SKM-1 treated with dmso at 0.1 percent for 144 hours (cell line): ENCODE results near the gene DHRS12.

Experiments
- DNase-seq: peaks from one replicate; lab custom pipeline; 2025; ENCODE audit not compliant: unreplicated experiment; lab: John Stamatoyannopoulos, UW

DHRS12 gene

DNA sequence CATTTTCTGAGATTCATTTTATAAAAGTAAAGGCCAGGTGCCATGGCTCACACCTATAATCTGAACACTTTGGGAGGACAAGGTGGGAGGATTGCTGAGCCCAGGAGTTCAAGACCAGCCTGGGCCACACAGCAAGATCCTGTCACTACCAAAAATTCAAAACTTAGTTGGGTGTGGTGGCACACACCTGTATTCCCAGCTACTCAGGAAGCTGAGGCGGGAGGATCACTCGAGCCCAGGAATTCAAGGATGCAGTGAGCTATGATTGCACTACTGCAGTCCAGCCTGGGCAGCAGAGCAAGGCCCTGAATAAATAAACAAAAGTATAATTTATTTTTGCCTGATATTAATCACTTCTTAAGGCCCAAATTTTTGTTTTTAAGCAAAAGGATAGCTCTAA, 40.5 kb downstream of the DHRS12 start:
- no peak for DNase-seq

DNA sequence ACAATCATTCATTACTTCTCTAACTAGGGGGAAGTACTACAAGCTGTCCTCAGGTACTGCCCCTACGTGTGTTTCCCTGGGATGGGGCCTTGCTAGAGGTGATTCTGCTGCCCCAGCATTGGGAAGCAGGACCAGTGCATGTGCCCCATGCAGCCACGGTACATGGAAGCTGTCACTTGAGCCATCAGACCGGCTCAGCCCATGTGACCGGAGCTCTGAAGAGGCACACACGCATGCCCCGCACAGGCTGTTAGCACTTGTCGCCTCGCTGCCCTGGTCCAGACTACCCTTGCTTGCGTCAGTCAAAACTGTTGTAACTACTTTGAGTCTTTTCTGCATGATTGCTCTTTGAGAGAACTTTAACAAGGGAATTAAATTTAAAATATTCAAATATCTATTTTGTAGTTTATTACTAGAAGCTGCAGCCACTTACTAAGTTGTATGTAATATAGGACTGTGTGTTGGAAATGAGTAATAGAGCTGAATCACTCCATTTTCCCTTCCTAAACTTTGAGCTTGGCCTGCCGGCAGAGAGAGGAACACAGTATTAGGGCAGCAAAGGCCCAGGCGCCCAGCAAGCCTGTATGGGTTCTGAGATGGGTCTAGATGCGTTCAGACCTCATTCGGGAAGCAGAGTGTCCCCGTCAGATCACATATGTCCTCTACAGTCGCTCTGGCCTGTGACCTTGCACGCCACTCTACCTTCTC, 42.2 kb downstream of the DHRS12 start:
- no peak for DNase-seq

DNA sequence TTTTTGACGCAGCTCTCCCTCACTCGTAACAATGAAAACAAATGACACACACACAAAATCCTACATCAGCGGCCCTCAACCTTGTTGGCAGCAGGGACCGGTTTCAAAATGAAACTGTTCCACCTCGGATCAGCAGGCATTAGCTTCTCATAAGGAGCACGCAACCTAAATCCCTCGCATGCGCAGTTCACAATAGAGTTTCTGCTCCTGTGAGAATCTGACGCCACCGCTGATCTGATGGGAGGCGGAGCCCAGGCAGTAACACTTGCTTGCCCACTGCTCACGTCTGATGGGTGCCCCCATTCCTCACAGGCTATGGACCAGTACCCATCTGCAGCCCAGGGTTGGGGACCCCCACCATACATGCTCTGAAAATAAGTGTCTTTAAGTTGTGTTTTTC, 43.4 kb downstream of the DHRS12 start:
- no peak for DNase-seq

DNA sequence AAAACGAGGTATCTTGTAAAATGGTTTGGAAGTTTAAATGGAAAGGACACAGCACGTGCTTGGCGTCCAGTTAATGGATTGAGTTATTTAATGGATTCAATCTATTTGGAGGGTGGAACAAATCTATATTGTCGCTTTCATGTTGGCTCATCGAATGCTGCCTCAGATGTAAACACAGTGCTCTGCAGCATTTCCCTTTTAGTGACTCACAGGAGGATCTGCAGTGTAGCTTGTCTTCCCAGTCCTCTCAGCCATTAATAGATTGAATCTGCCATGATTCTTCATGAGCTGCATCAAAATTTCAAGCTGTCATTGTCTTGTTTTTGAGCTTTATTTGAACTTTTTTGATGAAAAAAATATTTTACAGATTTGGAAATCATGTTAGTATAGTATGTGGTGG, 44.7 kb downstream of the DHRS12 start:
- no peak for DNase-seq

DNA sequence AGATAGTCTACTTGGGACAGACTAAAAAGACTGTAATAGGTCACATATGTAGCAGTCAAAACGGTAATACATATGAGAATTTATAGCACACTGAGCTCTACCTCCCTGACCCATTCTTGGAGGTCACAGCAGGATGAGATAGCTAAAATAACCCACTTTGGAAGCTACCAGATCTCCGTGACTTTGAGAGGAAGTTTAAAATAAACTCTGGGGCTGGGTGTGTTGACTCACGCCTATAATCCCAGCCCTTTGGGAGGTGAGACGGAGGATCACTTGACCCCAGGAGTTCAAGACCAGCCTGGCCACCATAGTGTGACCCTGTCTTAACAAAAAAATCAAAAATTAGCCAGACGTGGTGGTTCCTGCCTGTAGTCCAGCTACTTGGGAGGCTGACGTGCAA, 45.3 kb downstream of the DHRS12 start:
- no peak for DNase-seq

DNA sequence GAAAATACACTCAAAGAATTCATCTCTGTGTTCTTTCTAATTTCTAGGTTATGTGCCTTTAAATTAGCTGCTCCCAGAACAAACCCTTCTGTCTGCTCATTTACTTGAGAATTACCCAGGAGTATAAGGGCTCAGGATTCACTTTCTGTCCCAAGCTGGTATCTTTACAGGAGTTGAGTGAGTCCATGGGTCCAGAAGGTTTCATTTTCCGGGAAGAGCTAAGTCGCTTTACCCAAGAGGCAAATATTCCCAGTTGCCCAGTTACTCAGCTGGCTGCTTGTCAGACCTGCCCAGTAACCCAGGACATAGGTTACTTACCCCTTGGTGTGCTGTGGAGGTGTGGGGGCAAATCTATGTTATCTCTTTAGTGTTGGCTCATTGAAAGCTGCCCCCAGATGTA, 47.3 kb downstream of the DHRS12 start:
- no peak for DNase-seq

DNA sequence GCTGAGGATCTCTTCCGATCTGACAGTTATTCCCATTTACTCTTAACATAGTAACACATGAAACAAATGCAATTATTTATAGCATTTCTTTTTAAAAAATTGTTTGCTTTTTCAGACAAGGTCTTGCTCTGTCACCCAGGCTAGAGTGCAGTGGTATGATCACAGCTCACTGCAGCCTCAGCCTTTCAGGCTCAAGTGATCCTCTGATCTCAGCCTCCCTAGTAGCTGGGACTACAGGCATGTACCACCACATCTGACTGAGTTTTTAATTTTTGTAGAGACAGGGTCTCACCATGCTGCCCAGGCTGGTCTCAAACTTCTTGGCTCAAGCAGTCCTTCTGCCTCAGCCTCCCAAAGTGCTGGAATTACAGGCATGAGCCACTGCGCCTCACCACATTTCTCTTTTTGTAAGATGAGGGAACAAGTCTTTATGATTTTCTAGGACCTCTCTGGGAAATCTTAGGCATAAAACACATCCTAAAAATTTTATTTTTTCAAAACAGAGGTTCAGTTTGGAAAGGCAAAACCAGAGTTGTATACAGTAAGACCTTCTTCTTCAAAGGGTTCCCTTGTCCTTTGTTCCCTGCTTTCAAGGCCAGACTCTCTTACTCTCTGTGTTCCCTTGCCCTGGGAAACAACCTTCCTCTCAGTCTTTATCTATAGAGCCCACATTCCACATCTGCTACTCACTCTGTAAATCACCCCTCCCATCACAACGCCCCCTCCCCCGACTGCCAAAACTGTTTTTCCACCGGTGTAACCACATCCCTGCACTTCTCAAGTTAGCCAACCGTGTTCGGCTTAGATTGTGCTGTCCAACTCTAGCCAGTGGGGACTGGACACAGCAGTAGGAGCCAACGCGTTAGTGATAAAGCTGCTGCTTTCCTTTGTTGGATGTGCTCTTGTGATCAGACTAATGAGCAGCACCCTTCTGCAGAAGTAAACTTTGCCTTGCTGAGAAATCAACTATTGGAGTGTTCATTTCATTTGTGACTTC, 56.2 kb downstream of the DHRS12 start:
- no peak for DNase-seq

DNA sequence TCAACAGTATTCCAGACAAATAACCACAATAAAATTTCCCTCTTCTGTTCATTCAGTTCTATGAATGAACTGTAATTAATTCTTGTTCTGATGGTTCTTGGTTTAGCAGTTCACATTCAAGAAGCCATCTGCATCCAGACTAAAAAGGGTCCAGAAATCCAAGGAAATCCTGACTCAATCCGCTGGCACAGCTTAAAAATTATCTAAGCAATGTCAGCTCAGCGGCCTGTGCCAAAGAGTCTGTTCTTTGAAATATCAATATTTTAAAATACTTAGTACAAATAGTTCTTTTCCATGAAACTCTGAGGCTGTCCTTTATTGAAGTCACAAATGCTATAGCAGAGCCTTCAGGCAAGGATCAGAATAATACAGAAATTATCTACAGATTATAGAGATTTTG, 57.2 kb downstream of the DHRS12 start:
- DNase-seq, result no peak

DNA sequence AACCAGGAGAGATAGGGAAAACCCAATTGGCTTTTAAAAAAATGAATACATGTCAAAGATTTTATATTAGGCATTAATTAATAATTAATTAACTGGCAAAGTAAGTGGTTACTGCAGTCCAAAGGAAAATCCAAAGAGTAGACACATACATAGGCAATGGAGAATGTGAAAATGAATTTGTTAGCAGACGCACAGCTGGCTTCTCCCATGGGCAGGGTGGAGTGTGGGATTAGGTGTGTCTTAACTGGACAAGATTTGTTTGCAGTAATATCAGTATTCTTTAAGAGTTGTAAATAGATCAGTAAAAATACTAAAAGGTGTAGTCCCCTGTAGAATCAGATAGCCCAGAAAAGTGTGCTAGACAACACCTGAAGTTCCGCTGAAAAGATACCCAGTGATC, 58.7 kb downstream of the DHRS12 start:
- no peak for DNase-seq

DNA sequence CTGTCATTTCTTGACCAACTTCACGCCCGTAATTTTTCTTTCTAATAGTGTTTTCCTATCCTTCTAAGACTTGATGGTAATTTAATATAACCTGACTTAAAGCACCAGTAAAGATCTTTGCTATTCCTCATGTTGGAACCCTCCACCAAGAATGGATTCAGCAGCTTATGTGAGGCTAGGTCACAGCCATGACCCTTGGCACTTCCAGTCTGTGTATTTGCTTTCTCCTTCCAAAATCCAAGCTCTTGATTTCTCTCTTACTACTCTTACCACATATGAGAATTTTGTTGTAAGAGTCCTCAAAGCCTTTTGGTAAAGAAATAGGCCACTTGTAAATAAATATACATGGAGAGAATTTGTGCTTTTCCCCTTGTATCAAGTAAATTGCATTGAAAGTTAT, 61.4 kb downstream of the DHRS12 start:
- no peak for DNase-seq

DNA sequence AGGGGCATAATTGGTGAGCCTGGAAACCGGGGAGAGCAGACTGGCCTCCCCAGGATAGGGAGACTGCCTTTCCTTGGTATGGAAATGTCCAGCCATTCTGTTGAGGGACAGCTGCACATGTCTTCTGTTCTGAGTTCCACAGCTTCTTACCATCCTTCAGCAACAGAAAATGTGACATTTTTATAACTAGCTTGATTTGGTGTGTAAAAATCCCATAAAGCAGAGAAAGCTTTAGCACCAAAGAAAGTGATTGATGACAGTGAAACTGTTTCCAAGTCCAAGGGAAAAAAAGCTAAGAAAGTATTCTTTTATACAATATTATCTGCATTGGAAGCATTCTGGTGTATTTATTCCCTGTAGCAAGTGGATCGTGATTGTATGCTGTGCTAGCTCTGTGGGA, 61.9 kb downstream of the DHRS12 start:
- no peak for DNase-seq

DNA sequence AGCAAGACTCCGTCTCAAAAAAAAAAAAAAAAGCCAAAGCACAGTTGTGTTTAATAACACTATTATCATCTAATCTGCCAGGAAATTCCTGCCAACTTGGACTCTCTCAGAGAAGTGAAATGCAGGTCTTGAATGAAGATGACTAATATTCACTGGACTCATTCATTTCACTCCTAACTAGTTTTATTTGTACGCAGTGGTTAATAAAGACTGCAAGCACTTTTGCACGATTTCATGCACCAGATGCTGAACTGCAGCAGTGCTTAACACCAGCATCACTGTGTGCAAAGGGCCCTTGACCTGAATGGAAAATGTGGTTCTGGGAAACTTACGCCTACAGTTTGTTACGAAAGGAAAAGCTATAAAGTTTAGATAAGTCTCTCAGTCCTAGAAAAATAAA, 63.3 kb downstream of the DHRS12 start:
- DNase-seq, result no peak

DNA sequence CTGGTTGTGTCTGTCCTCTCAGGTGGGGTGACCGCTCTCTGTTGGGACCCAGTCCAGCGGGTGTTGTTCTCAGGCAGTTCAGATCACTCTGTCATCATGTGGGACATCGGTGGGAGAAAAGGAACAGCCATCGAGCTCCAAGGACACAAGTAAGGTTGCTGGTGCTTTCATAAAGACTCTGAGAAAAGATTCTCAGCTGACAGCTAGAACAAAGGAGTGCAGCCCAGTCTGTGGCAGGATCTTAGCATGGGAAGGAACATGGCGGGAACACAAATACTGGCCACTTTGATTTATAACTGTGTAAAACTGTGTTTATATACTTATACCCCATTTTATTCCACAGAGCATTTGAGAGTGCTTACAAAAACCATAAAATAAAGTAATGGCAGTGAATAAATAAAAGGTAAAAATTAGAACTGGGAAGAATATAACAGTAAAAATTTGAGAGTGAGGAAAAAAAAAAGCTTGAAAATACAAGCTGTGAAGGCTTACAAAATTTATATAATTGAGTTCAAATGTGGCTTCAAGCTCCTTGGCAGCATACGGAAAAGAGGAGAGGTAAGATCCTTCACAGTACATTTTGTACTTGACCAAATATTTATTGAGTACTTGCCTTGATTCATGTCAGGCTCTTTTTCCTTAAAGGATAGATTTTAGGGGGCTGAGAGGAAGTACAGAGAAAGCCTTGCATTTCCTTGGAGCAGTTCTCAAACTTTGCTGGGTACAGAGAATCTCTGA, 64.8 kb downstream of the DHRS12 start:
- DNase-seq, result no peak

DNA sequence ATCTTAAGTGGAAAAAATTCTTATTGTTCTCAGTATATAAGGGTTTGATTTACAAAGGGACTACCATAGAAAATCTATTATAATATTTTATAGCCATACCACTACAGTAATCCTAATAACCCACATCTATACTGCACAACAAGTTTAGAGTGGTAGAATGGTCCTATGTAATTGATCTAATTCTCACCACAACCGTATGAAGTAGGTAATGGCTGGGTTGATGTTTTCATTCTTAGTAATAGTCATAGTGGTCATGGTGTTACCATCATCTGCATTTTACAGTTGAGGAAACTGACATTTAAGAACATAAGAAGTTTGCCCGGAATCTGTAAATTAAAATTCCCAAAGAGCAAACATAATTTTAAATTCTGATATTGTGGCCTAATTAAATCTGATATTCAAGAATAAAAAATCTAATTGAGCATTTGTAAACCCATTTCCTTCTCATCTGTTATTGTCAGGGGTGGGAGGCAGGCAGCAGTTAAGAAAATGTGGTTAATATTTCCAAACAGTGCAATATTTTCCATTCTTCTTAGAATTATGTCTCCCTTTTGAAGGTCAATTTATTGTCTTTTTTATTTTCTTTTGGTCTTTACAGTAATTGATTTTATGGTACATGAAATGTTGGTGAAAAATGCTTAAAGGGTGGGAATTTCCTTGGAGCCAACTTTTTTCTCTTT, 65.6 kb downstream of the DHRS12 start:
- DNase-seq, result no peak

DNA sequence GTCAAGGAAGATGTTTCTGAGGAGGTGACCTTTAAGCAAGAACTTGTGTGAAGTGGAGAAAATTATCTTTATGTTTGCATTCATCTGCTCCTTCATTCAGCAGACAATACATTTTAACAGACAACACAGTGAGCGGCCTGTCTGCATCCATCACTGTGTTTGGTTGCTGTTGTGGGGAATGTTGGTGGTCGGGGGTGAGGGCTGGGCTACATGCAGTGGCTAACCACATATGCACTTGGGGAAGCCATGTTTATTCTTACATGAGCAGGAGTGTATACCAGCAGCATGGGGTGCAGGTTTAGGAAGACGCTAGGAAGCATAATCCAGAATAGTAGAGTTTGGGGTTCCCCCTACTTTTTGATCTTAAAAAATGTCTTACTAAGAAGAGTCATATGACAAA, 66.4 kb downstream of the DHRS12 start:
- DNase-seq, result no peak

DNA sequence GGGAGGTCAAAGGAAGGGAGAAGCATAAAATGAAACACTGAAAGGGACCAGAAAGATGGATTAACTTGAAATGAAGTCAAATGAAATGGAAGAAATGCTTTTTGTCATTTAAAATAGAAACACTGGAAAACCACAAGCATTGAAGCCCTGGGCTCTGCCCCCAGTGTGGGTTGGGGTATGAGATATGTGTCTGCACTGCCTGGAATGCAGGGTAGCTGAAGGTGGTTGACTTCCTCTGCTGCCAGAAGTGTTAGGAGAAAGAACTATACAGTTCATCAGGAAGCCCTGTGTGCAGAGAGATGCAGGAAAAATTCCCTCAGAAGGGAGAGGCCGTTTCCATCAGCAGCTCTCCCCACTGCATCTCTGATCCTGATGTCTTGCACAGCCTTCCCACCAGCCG, 69.2 kb downstream of the DHRS12 start:
- no peak for DNase-seq

DNA sequence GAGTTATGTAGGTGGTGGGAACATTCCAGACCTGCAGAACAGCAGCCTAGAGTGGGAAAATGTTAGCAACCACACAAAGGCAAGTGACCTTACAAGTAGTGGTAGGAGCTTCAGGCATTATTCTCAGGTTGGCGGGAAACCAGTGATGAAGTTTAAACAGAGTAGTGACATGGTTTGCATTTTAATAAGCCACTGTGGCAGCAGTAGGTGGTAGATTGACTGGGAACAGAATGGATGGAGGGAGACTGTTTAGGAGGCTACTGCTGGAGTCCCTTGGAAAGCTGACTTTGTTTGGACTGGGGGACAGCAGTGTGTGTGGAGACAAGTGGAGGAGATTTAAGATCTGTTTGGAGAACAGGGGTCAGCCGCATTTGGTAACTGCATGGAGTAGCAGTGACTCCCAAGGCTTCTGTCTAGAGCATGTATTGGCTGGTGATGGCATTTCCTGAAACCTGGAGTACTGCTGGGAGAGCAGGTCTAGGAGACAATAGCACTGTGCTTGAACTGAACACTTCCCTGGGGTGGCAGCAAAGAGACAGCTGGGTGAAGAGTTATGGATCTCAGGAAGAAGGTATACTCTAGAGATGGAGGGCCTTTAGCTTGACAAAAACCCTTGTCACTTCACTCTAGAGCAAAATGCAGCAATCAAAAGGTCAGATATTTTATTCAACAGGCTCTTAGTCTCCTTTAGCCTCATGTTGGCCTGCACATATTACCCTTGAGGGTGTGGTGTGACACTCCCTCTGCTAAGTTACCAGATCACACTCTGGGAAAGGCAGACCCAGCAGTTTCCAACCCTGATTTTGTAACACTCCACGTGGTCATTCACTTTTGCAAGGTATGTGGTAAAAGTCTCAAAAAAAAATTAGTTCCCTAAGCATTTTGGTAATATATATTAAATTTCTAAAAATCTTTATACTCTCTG, 70.3 kb downstream of the DHRS12 start:
- peak; percentile 7 for DNase-seq

DNA sequence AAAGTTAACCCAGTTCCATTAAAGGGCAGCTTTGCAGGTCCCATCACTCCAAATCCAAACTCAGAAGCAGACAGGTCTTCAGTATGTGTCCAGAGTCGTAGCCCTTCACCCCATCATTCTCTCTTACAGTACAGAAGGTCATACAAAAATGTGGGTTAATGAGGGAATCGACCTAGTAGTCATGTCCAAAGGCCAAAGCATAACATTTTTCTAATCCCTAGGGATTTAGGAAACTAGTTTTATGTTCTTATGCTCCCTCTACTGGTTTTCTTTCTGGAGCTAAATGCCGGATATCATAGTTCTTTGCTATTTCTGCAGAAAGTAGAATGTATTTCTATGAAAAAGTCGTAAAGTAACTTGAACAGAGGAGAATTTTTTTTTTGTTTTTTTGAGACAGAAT, 72.2 kb downstream of the DHRS12 start:
- no peak for DNase-seq

DNA sequence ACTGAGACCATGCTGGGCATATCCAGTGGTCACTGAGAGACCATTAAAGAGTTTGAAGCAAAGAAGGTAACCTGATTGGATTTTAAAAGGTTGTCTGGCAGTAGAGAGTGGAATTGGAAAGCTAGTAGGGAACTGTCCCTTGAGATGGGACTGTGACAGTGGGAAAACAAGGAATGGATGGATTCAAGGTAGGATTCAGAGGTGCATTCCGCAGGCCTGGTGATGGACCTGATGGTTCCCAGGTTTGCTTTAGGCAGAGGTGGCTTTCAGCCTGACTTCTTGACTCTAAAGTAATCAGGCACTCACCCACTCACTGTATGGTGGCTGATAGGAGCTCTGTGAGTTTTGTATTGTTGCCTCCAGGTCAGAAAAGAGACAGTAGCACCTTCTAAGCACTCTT, 73.0 kb downstream of the DHRS12 start:
- no peak for DNase-seq
